ENCODE measurements around the gene B4GALT2.
A peak's percentile ranks its signal among the peaks of the same experiment; 100 is the strongest.

- TF ChIP-seq TEAD4 (IDR thresholded peaks at IDR 0.05; ENCODE audit: low read length) = peak; percentile 57
- no peak for TF ChIP-seq TEAD4 (CRISPR knock-in tag; IDR thresholded peaks at IDR 0.05; ENCODE audit: borderline replicate concordance)
- no peak for TF ChIP-seq CREM (IDR thresholded peaks at IDR 0.05; ENCODE audit: low read depth)
- TF ChIP-seq ZNF398 (CRISPR knock-in tag; IDR thresholded peaks at IDR 0.05) = no peak
- TF ChIP-seq YY1 (IDR thresholded peaks at IDR 0.05; ENCODE audit: borderline replicate concordance in 1 of 3, control insufficient read depth in 1 of 3, extremely low read depth in 1 of 3, insufficient read depth in 3 of 3, insufficient read length in 1 of 3, insufficient replicate concordance in 2 of 3, low read depth in 1 of 3, low read length in 2 of 3) = no peak
- no peak for TF ChIP-seq EZH2 (IDR thresholded peaks at IDR 0.05; ENCODE audit: borderline replicate concordance, low read depth, low read length)
- no peak for TF ChIP-seq GTF2F1 (IDR thresholded peaks at IDR 0.05; ENCODE audit: low read depth, low read length)
- no peak for TF ChIP-seq NFIC (IDR thresholded peaks at IDR 0.05)
- TF ChIP-seq EHMT2 (IDR thresholded peaks at IDR 0.05) = no peak
- TF ChIP-seq TAF1 (IDR thresholded peaks at IDR 0.05; ENCODE audit: control insufficient read depth, extremely low read depth, insufficient read depth, low read length, severe bottlenecking) = no peak
- TF ChIP-seq EP300 (IDR thresholded peaks at IDR 0.05; ENCODE audit: low read length) = no peak
- no peak for TF ChIP-seq FOSL1 (tag; conservative IDR thresholded peaks at IDR 0.05)
Observed at GRCh38 chr1:44014365-44015104, 35.5 kb downstream of the B4GALT2 start.

Measured in K562 (cell line).